Measurements from ENCODE around the gene SPTBN4.

DNA sequence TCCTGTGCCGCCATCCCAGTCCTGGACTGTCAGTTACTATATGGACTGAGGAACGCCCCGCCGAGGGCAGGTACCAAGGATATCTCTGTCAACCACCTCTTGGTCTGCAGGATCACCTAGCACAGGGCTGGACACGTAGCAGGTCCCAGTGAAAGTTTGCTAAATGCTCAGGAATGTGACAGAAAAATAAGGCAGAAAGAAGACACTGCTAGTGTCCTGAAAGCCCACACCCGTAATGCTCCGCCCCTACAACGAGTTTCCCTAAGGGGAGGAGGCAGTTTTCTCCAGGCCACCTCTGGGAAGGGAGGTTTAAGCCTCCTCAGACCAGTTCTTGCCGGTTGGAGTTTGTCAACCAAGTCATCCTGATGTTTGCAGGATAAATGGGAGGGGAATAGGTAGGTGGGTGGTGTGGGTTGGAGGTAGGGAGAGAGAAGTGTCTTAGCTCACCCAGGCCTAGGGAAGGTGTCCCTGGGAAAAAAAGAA, 21.0 kb upstream of the SPTBN4 start:
- no peak for TF ChIP-seq POLR2A (IDR thresholded peaks at IDR 0.05; ENCODE audit: low read depth, low read length)
- TF ChIP-seq POLR2AphosphoS5 (IDR thresholded peaks at IDR 0.05; ENCODE audit: low read depth, low read length): no peak
- TF ChIP-seq TAF1 (IDR thresholded peaks at IDR 0.05; ENCODE audit: borderline replicate concordance, low read depth, low read length): no peak
